Trophoblast cell (in vitro differentiated cells and primary cell): Measurements from ENCODE around the gene HOXA9.

ENCODE experiments used
- DNase-seq, 2 donors: peaks; one replicate each; pipeline ENCODE4 v3.0.0-alpha.2; 2016
- H2AFZ ChIP-seq: 2 replicates; pipeline ENCODE4 v1.6.1; 2013; ENCODE audit warnings: low read length, moderate library complexity, mild to moderate bottlenecking; ENCODE audit not compliant: insufficient read depth, poor library complexity
- H2AK5ac ChIP-seq: 2 replicates; pipeline ENCODE4 v1.6.1; 2013; ENCODE audit warnings: mild to moderate bottlenecking, low read length
- H2BK120ac ChIP-seq: 2 replicates; pipeline ENCODE4 v1.6.1; 2013; ENCODE audit warnings: low read length, mild to moderate bottlenecking, moderate library complexity; ENCODE audit not compliant: insufficient read depth, poor library complexity
- H2BK12ac ChIP-seq: 2 replicates; pipeline ENCODE4 v1.6.1; 2013; ENCODE audit warnings: mild to moderate bottlenecking, low read length, moderate library complexity
- H2BK5ac ChIP-seq: 2 replicates; pipeline ENCODE4 v1.6.1; 2013; ENCODE audit warnings: low read length, low read depth, moderate library complexity, mild to moderate bottlenecking; ENCODE audit not compliant: poor library complexity
- H3K14ac ChIP-seq: 2 replicates; pipeline ENCODE4 v1.6.1; 2013; ENCODE audit warnings: mild to moderate bottlenecking, low read length
- H3K18ac ChIP-seq: 2 replicates; pipeline ENCODE4 v1.6.1; 2013; ENCODE audit warnings: mild to moderate bottlenecking, low read length
- H3K23ac ChIP-seq: 2 replicates; pipeline ENCODE4 v1.6.1; 2013; ENCODE audit warnings: low read length
- H3K27ac ChIP-seq: 2 replicates; pipeline ENCODE4 v1.5.1; 2013; ENCODE audit warnings: low read depth, mild to moderate bottlenecking, inconsistent platforms, low read length, moderate library complexity
- H3K27me3 ChIP-seq: 2 replicates; pipeline ENCODE4 v1.6.1; 2013; ENCODE audit warnings: inconsistent platforms, mild to moderate bottlenecking, low read length, moderate library complexity; ENCODE audit not compliant: insufficient read depth
- H3K36me3 ChIP-seq, 2 experiments: 1 replicate in 1 of 2; 2 replicates in 1 of 2; pipeline ENCODE4 v1.6.1; 2013; ENCODE audit warnings: low read length in 2 of 2, mild to moderate bottlenecking in 2 of 2, moderate library complexity in 1 of 2; ENCODE audit not compliant: insufficient read depth in 2 of 2, control insufficient read depth in 1 of 2
- H3K4ac ChIP-seq: 2 replicates; pipeline ENCODE4 v1.6.1; 2013; ENCODE audit warnings: low read depth, mild to moderate bottlenecking, low read length, moderate library complexity
- H3K4me1 ChIP-seq, 2 experiments: 1 replicate in 1 of 2; 2 replicates in 1 of 2; pipeline ENCODE4 v1.6.1; 2013; ENCODE audit warnings: low read length in 2 of 2, mild to moderate bottlenecking in 2 of 2, moderate library complexity in 1 of 2; ENCODE audit not compliant: insufficient read depth in 2 of 2, control insufficient read depth in 1 of 2
- H3K4me2 ChIP-seq: 2 replicates; pipeline ENCODE4 v1.6.1; 2013; ENCODE audit warnings: inconsistent platforms, mild to moderate bottlenecking, low read length, moderate library complexity
- H3K4me3 ChIP-seq: 2 replicates; pipeline ENCODE4 v1.5.1; 2013; ENCODE audit warnings: mild to moderate bottlenecking, low read depth, low read length, inconsistent platforms
- H3K79me1 ChIP-seq: one replicate; pipeline ENCODE4 v1.6.1; 2013; ENCODE audit warnings: low read length
- H3K79me2 ChIP-seq: 2 replicates; pipeline ENCODE4 v1.6.1; 2013; ENCODE audit warnings: low read length, mild to moderate bottlenecking; ENCODE audit not compliant: control insufficient read depth, insufficient read depth, poor library complexity
- H3K9ac ChIP-seq: 2 replicates; pipeline ENCODE4 v1.6.1; 2013; ENCODE audit warnings: mild to moderate bottlenecking, low read length
- H3K9me3 ChIP-seq: 2 replicates; pipeline ENCODE4 v1.6.1; 2013; ENCODE audit warnings: low read depth, mild to moderate bottlenecking, control low read depth, inconsistent platforms, low read length; ENCODE audit not compliant: insufficient read depth
- H4K12ac ChIP-seq: 2 replicates; pipeline ENCODE4 v1.6.1; 2013; ENCODE audit warnings: low read depth, mild to moderate bottlenecking, low read length, moderate library complexity
- H4K8ac ChIP-seq: 2 replicates; pipeline ENCODE4 v1.6.1; 2013; ENCODE audit warnings: low read depth, mild to moderate bottlenecking, low read length, moderate library complexity
- H4K91ac ChIP-seq: one replicate; pipeline ENCODE4 v1.6.1; 2013; ENCODE audit warnings: low read depth, mild to moderate bottlenecking, low read length, moderate library complexity
- WGBS: extraction: QIAGEN DNeasy Blood & Tissue Kit; methylation state at CpG from one replicate; pipeline ENCODE4 v1.1.7; 2013; ENCODE audit warnings: missing lambda C conversion rate; ENCODE audit not compliant: insufficient read length, insufficient coverage; ENCODE audit errors: extremely low coverage; 5-methylcytosine and 5-hydroxymethylcytosine counted together

HOXA9 gene

DNA sequence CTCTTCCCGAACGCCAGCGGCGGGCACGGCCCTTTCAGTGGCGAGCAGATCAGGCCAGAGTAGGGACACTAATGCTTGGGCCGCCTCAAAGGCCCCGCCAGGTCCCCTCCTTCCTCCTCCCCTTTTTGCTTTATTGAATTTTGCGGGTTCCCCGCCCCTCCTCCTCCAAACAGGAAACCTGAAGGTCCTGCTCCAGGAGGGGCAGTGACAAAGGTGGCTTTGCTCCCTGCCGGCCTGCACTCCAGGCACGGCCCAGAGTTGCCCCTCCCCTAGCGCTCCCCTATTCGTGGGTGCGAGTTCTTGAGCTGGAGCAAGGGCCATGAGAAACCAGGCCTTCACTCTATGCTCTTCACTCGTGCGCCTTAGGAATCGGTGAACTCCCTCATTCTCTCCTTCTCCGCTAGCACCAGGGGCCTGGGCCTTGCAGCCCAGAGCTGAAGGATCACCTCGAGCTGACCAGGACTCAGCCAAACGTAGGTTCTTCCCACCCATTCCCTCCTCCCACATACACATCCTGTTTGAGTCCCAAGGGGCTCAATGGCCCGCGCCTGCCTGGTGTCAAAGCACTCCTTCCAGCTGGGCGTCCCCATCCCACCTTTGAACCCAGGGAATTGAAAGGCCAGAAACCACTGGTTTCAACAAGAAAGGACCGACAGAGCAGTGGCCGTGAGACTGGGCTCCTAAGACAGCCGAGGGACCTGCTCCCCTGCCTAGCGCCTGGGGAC lies 17.1 kb downstream of the HOXA9 start:
- Histone ChIP-seq H2AK5ac (no peak overlapping the region), H3K18ac (no peak overlapping the region), H3K14ac (no peak overlapping the region), H3K4me1 (peaks cover under 1 to 7% of the 10 kb centered on the region in 2 experiments), H3K9ac (no peak overlapping the region), H2BK120ac (no peak overlapping the region), H4K91ac (no peak overlapping the region), H3K23ac (no peak overlapping the region), H3K4me3 (no peak overlapping the region), H4K8ac (no peak overlapping the region), H2BK12ac (no peak overlapping the region), H3K27ac (no peak overlapping the region), H3K4me2 (no peak overlapping the region), H3K27me3 (peaks cover 90% of the 10 kb centered on the region), H3K79me1 (no peaks in the 10 kb centered on the region), H3K9me3 (peaks cover 44% of the 10 kb centered on the region), H2BK5ac (no peak overlapping the region), H2AFZ (no peak overlapping the region), H3K4ac (no peak overlapping the region), H3K36me3 (no peaks in the 10 kb centered on the region), H4K12ac (no peak overlapping the region), H3K79me2 (no peaks in the 10 kb centered on the region)
- no CpG with 5 or more reads among the region's 28 CpGs for WGBS
- DNase-seq, result no peak

DNA sequence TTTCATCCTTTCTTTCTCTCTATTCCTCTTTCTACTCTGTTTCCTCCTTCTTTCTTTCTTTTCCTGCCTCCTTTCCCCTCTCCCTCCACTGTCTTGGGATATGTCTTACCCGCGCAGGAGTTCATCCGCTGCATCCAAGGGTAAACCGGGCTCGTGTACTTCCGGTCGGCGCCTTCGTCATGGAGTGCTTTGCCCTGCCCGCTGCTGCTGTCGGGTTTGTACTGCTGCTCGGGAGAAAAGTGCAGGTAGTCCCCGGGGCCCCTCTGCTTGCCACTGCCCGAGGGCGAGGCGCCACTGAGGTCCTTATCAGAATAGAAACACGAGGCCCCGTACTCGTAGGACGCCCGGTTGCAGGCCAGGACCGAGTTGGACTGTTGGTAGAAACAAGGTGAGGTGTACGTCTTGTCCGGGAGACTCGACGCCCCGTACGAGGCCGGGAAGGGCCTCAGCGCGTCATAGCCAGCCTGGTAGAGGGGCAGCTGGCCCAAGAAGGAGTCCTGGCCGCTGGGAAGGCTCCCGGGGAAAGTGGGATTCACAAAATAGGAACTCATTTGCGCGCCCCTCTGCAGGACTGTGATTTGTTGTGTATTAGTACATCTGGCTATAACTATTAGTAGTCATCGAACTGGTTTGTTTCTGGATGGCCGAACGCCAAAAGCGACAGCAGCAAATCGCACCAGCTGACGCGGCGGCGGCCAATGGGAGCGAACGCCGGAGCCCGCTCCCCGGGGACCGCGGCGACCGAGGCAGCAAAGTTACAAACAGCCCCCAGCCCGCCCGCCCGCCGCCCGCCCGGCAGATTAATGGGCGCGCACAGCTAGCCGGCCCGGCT lies 17.9 kb downstream of the HOXA9 start, which contains the start of gene HOXA6:
Gene HOXA6, minus strand, starts transcription at position 576 of the 832 bp plus-strand sequence. Its CDS starts 25 bp downstream, at position 551.
- H2AK5ac ChIP-seq, result no peak within 1 kb of the TSS
- peaks cover 90% of the 10 kb centered on the region for H3K27me3 ChIP-seq
- H3K23ac ChIP-seq, result no peak within 1 kb of the TSS
- no peak within 1 kb of the TSS for H3K14ac ChIP-seq
- no peaks in the 10 kb centered on the region for H3K36me3 ChIP-seq
- H2BK5ac ChIP-seq, result no peak within 1 kb of the TSS
- DNase-seq, result no peak
- H3K9ac ChIP-seq, result no peak within 1 kb of the TSS
- H2BK12ac ChIP-seq, result no peak within 1 kb of the TSS
- H2BK120ac ChIP-seq, result no peak within 1 kb of the TSS
- no peak within 1 kb of the TSS for H4K12ac ChIP-seq
- no peak within 1 kb of the TSS for H3K4ac ChIP-seq
- no CpG with 5 or more reads among the region's 63 CpGs for WGBS
- no peaks in the 10 kb centered on the region for H3K79me2 ChIP-seq
- no peak within 1 kb of the TSS for H4K8ac ChIP-seq
- no peak within 1 kb of the TSS for H3K18ac ChIP-seq
- H4K91ac ChIP-seq, result no peak within 1 kb of the TSS
- no peak within 1 kb of the TSS for H3K27ac ChIP-seq
- no peak within 1 kb of the TSS for H3K4me2 ChIP-seq
- H3K4me1 ChIP-seq, result peaks cover 3 to 11% of the 10 kb centered on the region in 2 experiments
- no peak within 1 kb of the TSS for H3K4me3 ChIP-seq
- no peaks in the 10 kb centered on the region for H3K79me1 ChIP-seq
- no peak within 1 kb of the TSS for H2AFZ ChIP-seq
- peaks cover 42% of the 10 kb centered on the region for H3K9me3 ChIP-seq

DNA sequence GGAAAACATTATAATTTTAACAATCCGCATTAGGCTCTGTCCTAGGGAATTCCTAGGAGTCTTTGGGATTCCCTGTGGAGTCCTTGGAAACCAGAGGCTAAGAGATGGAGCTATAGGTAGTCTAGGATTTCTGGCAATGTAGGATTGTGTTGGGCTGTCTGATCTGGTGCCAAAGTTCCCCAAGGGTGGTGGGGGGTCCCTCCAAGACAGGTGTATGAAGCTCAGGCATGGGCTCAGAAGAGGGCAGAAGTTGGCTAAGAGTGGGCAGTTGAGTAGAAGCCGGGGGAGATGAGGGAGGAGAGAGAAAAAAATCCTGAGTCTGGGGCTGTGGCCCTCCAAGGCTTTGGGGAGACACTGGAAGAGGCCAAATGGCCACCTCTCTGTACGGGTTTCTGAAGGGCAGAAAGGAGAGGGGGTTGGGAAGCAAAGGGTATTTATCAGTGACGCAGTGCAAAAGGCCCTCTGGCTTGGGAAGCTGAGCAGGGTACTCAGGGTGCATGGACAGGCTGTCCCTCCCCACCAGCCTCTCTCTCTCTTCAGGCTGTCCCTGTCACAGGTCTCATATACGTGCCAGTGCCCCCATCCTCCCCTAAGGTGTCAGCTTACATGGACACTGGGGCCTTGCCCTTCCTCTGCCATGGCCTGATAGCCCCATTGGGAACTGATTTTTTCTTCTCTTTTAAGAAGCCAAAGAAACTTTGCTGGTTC lies 18.7 kb downstream of the HOXA9 start:
- WGBS, result no CpG with 5 or more reads among the region's 5 CpGs
- peaks cover 90% of the 10 kb centered on the region for H3K27me3 ChIP-seq

DNA sequence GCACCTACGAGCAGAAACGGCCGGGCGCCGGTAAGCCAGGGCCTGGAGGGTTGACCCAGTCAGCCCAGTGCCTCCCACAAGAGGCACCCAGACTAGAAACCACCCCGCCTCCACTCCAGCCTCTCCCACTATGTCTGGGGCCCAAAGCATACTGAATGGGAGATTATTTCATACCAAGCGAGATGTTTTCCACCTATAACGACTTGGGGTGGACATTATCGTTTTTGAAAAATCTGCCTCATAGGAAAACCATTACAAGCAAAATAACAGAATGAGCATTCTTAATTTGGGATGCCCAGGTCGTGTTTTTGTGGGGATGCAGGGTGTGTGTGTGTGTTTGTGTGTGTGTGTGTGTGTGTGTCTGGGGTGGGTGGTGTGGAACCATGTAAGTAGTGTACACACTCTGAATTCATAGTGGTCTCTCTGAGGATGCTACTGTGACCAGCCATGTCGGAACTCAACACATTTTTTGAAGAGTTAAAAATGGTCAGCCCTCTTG lies 19.4 kb downstream of the HOXA9 start:
- no peak overlapping the region for H2AK5ac ChIP-seq

More for the DNA sequence above, 18.7 kb downstream of the HOXA9 start:
- Histone ChIP-seq H3K27ac (no peak overlapping the region), H4K12ac (no peak overlapping the region), H3K9ac (no peak overlapping the region), H3K4ac (no peak overlapping the region), H3K79me2 (no peaks in the 10 kb centered on the region), H3K4me2 (no peak overlapping the region), H3K9me3 (peaks cover 42% of the 10 kb centered on the region), H2BK12ac (no peak overlapping the region), H4K91ac (no peak overlapping the region), H3K4me3 (no peak overlapping the region), H2BK5ac (no peak overlapping the region), H3K14ac (no peak overlapping the region), H2BK120ac (no peak overlapping the region), H4K8ac (no peak overlapping the region), H2AK5ac (no peak overlapping the region), H3K36me3 (no peaks in the 10 kb centered on the region), H3K79me1 (no peaks in the 10 kb centered on the region), H3K4me1 (peaks cover 3 to 11% of the 10 kb centered on the region in 2 experiments), H2AFZ (no peak overlapping the region), H3K18ac (no peak overlapping the region), H3K23ac (no peak overlapping the region)
- no peak for DNase-seq

More for the DNA sequence above, 19.4 kb downstream of the HOXA9 start:
- H3K23ac ChIP-seq, result no peak overlapping the region
- WGBS, result no CpG with 5 or more reads among the region's 11 CpGs
- no peak overlapping the region for H3K4me2 ChIP-seq
- peaks cover 3 to 11% of the 10 kb centered on the region in 2 experiments for H3K4me1 ChIP-seq
- no peak overlapping the region for H4K91ac ChIP-seq
- H4K12ac ChIP-seq, result no peak overlapping the region
- H4K8ac ChIP-seq, result no peak overlapping the region
- no peak overlapping the region for H3K27ac ChIP-seq
- H3K14ac ChIP-seq, result no peak overlapping the region
- no peak overlapping the region for H2BK5ac ChIP-seq
- no peak overlapping the region for H3K18ac ChIP-seq
- H3K27me3 ChIP-seq, result peaks cover 90% of the 10 kb centered on the region
- DNase-seq, result no peak
- H3K79me1 ChIP-seq, result no peaks in the 10 kb centered on the region
- H3K36me3 ChIP-seq, result no peaks in the 10 kb centered on the region
- H3K4me3 ChIP-seq, result no peak overlapping the region
- H3K4ac ChIP-seq, result no peak overlapping the region
- no peak overlapping the region for H2AFZ ChIP-seq
- no peak overlapping the region for H2BK12ac ChIP-seq
- H3K9ac ChIP-seq, result no peak overlapping the region
- H2BK120ac ChIP-seq, result no peak overlapping the region
- no peaks in the 10 kb centered on the region for H3K79me2 ChIP-seq
- H3K9me3 ChIP-seq, result peaks cover 42% of the 10 kb centered on the region
